SK-N-SH treated with all-trans-retinoic acid at 6 μM for 48 hours (cell line): ENCODE data around the gene ZFP36.

Experiments used
- ATAC-seq: fragments of 200-7000 bp; cut with Tn5 transposase; 3 replicates; pipeline ENCODE4 v1.9.1; 2020; ENCODE audit warnings: mild to moderate bottlenecking, moderate library complexity
- BACH2 ChIP-seq: fragments of 250-450 bp; sonication (Bioruptor Pico); IDR thresholded peaks from 2 replicates; pipeline ENCODE4 v1.9.0; 2021; ENCODE audit warnings: mild to moderate bottlenecking, borderline replicate concordance
- CREB5 ChIP-seq: fragments of 250-450 bp; sonication (Bioruptor Pico); IDR thresholded peaks from 2 replicates; pipeline ENCODE4 v1.5.1; 2020; ENCODE audit warnings: low read depth, mild to moderate bottlenecking, moderate library complexity
- CSDC2 ChIP-seq: fragments of 250-450 bp; sonication (Bioruptor Pico); IDR thresholded peaks from 2 replicates; pipeline ENCODE4 v1.5.0; 2020; ENCODE audit warnings: mild to moderate bottlenecking, moderate library complexity
- ESRRG ChIP-seq: fragments of 250-450 bp; sonication (Bioruptor Pico); IDR thresholded peaks from 2 replicates; pipeline ENCODE4 v1.6.1; 2021; ENCODE audit warnings: mild to moderate bottlenecking
- GLIS3 ChIP-seq: fragments of 250-450 bp; sonication (Bioruptor Pico); IDR thresholded peaks from 2 replicates; pipeline ENCODE4 v1.5.0; 2020; ENCODE audit warnings: mild to moderate bottlenecking, moderate library complexity
- ISL1 ChIP-seq: fragments of 250-450 bp; sonication (Bioruptor Pico); IDR thresholded peaks from 2 replicates; pipeline ENCODE4 v2.1.2; 2022; ENCODE audit warnings: mild to moderate bottlenecking, moderate library complexity
- OSR1 ChIP-seq: fragments of 250-450 bp; sonication (Bioruptor Pico); IDR thresholded peaks from 2 replicates; pipeline ENCODE4 v1.8.0; 2022; ENCODE audit warnings: moderate library complexity, mild to moderate bottlenecking, inconsistent platforms
- PPARA ChIP-seq: fragments of 250-450 bp; sonication (Bioruptor Pico); IDR thresholded peaks from 2 replicates; pipeline ENCODE4 v1.5.0; 2020; ENCODE audit warnings: mild to moderate bottlenecking, borderline replicate concordance
- SNAI2 ChIP-seq: fragments of 250-450 bp; sonication (Bioruptor Pico); IDR thresholded peaks from 2 replicates; pipeline ENCODE4 v1.5.0; 2020; ENCODE audit warnings: mild to moderate bottlenecking, moderate library complexity
- TCF4 ChIP-seq: fragments of 250-450 bp; sonication (Bioruptor Pico); IDR thresholded peaks from 2 replicates; pipeline ENCODE4 v1.8.0; 2021; ENCODE audit warnings: mild to moderate bottlenecking, moderate library complexity, borderline replicate concordance
- TOX ChIP-seq: fragments of 250-450 bp; sonication (Bioruptor Pico); IDR thresholded peaks from 2 replicates; pipeline ENCODE4 v1.8.0; 2021; ENCODE audit warnings: mild to moderate bottlenecking, moderate library complexity, borderline replicate concordance
- TSHZ2 ChIP-seq: fragments of 250-450 bp; sonication (Bioruptor Pico); IDR thresholded peaks from 2 replicates; pipeline ENCODE4 v1.5.0; 2020; ENCODE audit warnings: mild to moderate bottlenecking, moderate library complexity
- ZC3H10 ChIP-seq: fragments of 250-450 bp; sonication (Bioruptor Pico); IDR thresholded peaks from 2 replicates; pipeline ENCODE4 v1.5.1; 2021; ENCODE audit warnings: mild to moderate bottlenecking, moderate library complexity
- ZNF70 ChIP-seq: fragments of 450-650 bp; formaldehyde crosslinking; IDR thresholded peaks from 2 replicates; pipeline ENCODE4 v1.5.0; 2020; ENCODE audit warnings: mild to moderate bottlenecking, moderate library complexity
- ZNF8 ChIP-seq: fragments of 450-650 bp; formaldehyde crosslinking; IDR thresholded peaks from 2 replicates; pipeline ENCODE4 v1.5.0; 2020; ENCODE audit warnings: mild to moderate bottlenecking, moderate library complexity
- TF ChIP-seq, protein P1 (sequence below): fragments of 250-450 bp; sonication (Bioruptor Pico); IDR thresholded peaks from 2 replicates; pipeline ENCODE4 v1.5.1; 2021; ENCODE audit warnings: mild to moderate bottlenecking, moderate library complexity

The ZFP36 gene

DNA sequence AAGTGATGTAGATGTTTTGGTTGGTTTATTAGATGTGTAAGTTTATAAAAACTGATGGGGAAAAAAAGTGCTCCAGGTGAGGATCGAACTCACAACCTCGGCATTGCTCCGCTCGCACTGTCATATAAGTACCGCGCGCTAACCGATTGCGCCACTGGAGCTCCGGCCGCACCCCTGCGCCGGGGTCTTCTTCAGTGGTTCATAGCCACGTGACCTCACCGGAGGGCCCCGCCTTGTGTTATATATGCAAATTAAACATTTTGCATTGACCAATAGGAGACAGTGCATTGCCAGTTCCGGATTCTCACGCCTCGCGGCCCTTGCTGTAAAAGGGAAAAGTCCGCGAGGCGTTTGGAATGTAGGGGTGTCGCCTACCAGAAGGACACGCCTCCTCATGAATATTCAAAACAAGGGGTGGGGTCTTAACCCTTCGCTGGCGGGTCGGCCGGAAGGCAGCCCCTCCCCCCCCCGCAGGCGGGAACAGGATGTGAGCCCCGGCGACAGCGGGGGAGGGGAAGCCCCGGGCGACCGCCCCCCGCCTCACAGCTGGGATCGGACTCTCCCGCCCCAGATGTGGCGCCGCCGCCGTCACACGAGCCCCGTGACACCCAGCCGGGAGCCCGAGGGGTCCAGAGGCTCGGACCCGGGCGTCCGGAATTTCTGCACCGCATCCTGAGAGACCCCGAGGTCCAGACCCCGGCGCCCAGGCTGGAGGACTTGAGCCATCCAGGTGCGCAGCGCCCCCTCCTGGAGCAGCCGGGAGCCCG is 5.6 kb downstream of the ZFP36 start, which contains the start of gene PLEKHG2 (continued):
- TF ChIP-seq, protein P1, sequence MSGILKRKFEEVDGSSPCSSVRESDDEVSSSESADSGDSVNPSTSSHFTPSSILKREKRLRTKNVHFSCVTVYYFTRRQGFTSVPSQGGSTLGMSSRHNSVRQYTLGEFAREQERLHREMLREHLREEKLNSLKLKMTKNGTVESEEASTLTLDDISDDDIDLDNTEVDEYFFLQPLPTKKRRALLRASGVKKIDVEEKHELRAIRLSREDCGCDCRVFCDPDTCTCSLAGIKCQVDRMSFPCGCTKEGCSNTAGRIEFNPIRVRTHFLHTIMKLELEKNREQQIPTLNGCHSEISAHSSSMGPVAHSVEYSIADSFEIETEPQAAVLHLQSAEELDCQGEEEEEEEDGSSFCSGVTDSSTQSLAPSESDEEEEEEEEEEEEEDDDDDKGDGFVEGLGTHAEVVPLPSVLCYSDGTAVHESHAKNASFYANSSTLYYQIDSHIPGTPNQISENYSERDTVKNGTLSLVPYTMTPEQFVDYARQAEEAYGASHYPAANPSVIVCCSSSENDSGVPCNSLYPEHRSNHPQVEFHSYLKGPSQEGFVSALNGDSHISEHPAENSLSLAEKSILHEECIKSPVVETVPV (CRISPR knock-in tag) = 0 out of 2 replicates have a peak, but pooled peaks have one; percentile 88
- no peak for TF ChIP-seq BACH2 (CRISPR knock-in tag)
- no peak for TF ChIP-seq ZNF8 (CRISPR knock-in tag)
- no peak for TF ChIP-seq PPARA
- no peak for TF ChIP-seq ISL1 (CRISPR knock-in tag)
- no peak for TF ChIP-seq ZNF70 (CRISPR knock-in tag)
- TF ChIP-seq TCF4 (CRISPR knock-in tag) = peak; percentile 30; the same call in 1 of the 2 replicates
- TF ChIP-seq, all 23 proteins: peak for 12

- TF ChIP-seq SNAI2 (0 out of 2 replicates have a peak, but pooled peaks have one; percentile 2), GLIS3 (CRISPR knock-in tag) (no peak), BACH2 (CRISPR knock-in tag) (no peak), PPARA (no peak), CREB5 (CRISPR knock-in tag) (no peak)
- ATAC-seq = no peak
Observed at GRCh38 chr19:39412867-39413271, 6.2 kb downstream of the ZFP36 start.

GRCh38 chr19:39413272-39413910 is 6.7 kb downstream of the ZFP36 start:
- peak; percentile 0 for ATAC-seq
- TF ChIP-seq CSDC2 (CRISPR knock-in tag) = no peak
- no peak for TF ChIP-seq ESRRG
- no peak for TF ChIP-seq TSHZ2 (CRISPR knock-in tag)
- no peak for TF ChIP-seq OSR1

DNA sequence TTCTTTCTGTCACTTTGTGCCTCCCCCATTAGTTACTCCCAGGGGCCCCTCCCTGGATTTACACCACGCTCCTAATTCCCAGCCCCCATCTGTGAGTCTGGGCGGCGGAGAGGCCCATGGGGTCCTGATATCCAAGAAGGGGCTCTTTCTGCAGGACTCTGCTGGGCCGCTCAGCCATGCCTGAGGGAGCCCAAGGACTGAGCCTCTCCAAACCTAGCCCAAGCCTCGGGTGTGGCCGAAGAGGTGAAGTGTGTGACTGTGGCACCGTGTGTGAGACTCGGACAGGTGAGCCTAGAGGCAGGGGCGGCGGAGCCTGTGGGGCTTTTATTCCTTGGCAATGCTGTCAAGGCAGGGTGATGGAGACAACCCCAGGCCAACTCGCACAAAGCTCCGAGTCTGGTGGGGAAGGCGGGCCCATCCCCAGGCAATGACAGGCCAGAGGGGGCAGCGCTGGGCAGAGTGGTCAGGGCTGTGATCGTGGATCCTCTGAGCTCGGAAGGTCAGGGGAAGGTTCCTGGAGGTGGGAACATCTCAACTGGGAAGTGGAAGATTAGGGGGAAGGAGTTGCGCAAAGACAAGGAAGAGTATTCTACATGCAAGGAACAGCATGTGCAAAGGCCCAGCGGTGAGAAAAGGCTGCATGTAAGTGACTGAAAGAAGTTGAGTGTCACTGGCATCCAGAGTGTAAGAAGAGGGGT is 7.4 kb downstream of the ZFP36 start:
- no peak for ATAC-seq
- TF ChIP-seq TOX (CRISPR knock-in tag) = no peak
- TF ChIP-seq OSR1 = no peak
- no peak for TF ChIP-seq ZNF8 (CRISPR knock-in tag)
- no peak for TF ChIP-seq GLIS3 (CRISPR knock-in tag)
- no peak for TF ChIP-seq ZC3H10 (CRISPR knock-in tag)
- no peak for TF ChIP-seq CREB5 (CRISPR knock-in tag)
- no peak for TF ChIP-seq PPARA
